Esophagus squamous epithelium (tissue), 5 donors: ENCODE results near the gene SPSB3. TPM values are rescaled to one million over a fixed set of nuclear protein-coding genes. Genes with fewer than 3 reads are reported as not detected.

Source experiments
- DNase-seq: peaks from one replicate; lab custom pipeline; 2025; lab: John Stamatoyannopoulos, UW
- H3K27ac ChIP-seq, 4 donors: fragments of 200-600 bp; sonication (generic); one replicate each; pipeline ENCODE4 v1.5.1; 2016 to 2019; ENCODE audit warnings: mild to moderate bottlenecking in 1 of 4
- H3K27me3 ChIP-seq, 4 donors: fragments of 200-600 bp; sonication (generic); 1 replicate in 3 of 4; 2 replicates in 1 of 4; pipeline versions ENCODE4 v1.5.1 to v1.6.0; 2017 to 2021; ENCODE audit warnings: antibody characterized with exemption in 1 of 4
- H3K36me3 ChIP-seq, 3 donors: fragments of 200-600 bp; sonication (generic); one replicate each; pipeline ENCODE4 v1.5.1; 2016 to 2019
- H3K4me1 ChIP-seq, 3 donors: fragments of 200-600 bp; sonication (generic); one replicate each; pipeline ENCODE4 v1.5.1; 2017 to 2019
- H3K4me3 ChIP-seq, 4 donors: fragments of 200-600 bp; sonication (generic); 1 replicate in 3 of 4; 2 replicates in 1 of 4; pipeline ENCODE4 v1.5.1; 2016 to 2019; ENCODE audit warnings: mild to moderate bottlenecking in 2 of 4, moderate library complexity in 1 of 4
- H3K9me3 ChIP-seq, 3 donors: fragments of 200-600 bp; sonication (generic); one replicate each; pipeline ENCODE4 v1.5.1; 2016 to 2019
- POLR2A ChIP-seq, 4 donors: fragments of 450-650 bp; IDR thresholded peaks; one replicate each; pipeline ENCODE4 v1.6.1; 2017; ENCODE audit warnings: antibody characterized with exemption in 4 of 4, mild to moderate bottlenecking in 4 of 4, moderate library complexity in 3 of 4
- WGBS, 2 donors: methylation state at CpG; one replicate each; pipeline ENCODE4 v1.1.5; 2018; 5-methylcytosine and 5-hydroxymethylcytosine counted together
- intact Hi-C: fragments of 100-400 bp; cut with DNase I; formaldehyde crosslinking; loops from one replicate; pipeline ENCODE4 v1.15.0; 2022
- total RNA-seq, 4 donors: library from RNA; depleted of rRNA; stranded (reverse); fragments of >200 nt; gene quantifications; one replicate each; pipeline ENCODE4 v1.1.0, GENCODE V29; 2016
- TF ChIP-seq, protein P1 (sequence below), 6 experiments: fragments of 450-650 bp in 4 of 6; fragments of 200-600 bp in 2 of 6; sonication (generic) in 2 of 6; IDR thresholded peaks; one replicate each; pipeline ENCODE4 v1.5.1; 2016 to 2019; ENCODE audit warnings: antibody characterized with exemption in 6 of 6, mild to moderate bottlenecking in 4 of 6, moderate library complexity in 4 of 6
- donor health status: DM: yes; HTN: yes; CAD: no.

SPSB3 gene
- total RNA-seq, 4 donors from 2014 or later = 27.8 to 84.5 (median 45.1) TPM

DNA sequence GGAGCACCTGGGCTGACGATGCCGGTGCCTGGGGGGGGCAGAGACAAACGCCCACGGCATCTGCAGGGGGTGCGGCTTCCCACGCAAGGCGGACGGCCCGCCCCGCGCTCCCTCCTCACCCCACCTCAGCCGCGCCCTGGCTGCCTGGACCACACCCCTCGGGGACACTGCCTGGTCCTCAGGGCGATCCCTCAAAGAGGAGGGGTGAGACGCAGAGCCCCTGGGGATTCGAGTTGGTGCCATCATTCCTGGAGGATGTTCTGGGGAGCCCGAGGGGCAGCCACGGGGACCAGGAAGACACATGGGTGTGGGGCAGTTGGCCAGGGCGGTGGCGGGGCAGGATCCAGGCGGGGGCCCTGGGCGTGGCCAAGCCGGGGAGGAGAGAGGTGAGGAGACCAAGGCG lies 7.3 kb upstream of the SPSB3 start:
- H3K36me3 ChIP-seq = peaks cover 0 to 78% (median 8%) of the 10 kb centered on the region in 3 donors
- DNase-seq = no peak
- H3K4me1 ChIP-seq = peaks cover 8 to 59% (median 16%) of the 10 kb centered on the region in 3 donors
- no peaks in the 10 kb centered on the region for H3K27me3 ChIP-seq
- peak overlapping the region in 1 of 4 donors; percentile 55 for H3K27ac ChIP-seq
- intact Hi-C loops = no loop called here
- H3K9me3 ChIP-seq = no peaks in the 10 kb centered on the region
- WGBS, 2 donors = 61 to 89% methylated on average over 3 to 9 of the region's 25 CpGs
- TF ChIP-seq POLR2A (IDR thresholded peaks at IDR 0.05) = no peak
- TF ChIP-seq, protein P1, sequence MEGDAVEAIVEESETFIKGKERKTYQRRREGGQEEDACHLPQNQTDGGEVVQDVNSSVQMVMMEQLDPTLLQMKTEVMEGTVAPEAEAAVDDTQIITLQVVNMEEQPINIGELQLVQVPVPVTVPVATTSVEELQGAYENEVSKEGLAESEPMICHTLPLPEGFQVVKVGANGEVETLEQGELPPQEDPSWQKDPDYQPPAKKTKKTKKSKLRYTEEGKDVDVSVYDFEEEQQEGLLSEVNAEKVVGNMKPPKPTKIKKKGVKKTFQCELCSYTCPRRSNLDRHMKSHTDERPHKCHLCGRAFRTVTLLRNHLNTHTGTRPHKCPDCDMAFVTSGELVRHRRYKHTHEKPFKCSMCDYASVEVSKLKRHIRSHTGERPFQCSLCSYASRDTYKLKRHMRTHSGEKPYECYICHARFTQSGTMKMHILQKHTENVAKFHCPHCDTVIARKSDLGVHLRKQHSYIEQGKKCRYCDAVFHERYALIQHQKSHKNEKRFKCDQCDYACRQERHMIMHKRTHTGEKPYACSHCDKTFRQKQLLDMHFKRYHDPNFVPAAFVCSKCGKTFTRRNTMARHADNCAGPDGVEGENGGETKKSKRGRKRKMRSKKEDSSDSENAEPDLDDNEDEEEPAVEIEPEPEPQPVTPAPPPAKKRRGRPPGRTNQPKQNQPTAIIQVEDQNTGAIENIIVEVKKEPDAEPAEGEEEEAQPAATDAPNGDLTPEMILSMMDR (IDR thresholded peaks at IDR 0.05) = no peak
- H3K4me3 ChIP-seq = no peak overlapping the region

GRCh38 chr16:1788708-1789100 lies 6.3 kb upstream of the SPSB3 start:
- 60% methylated on average over 2 of the region's 19 CpGs; no CpG with 5 or more reads in 1 of the 2 donors for WGBS, 2 donors
- H3K27ac ChIP-seq = peak overlapping the region in 2 of 4 donors; percentile 15 to 55
- H3K4me1 ChIP-seq = peaks cover 17 to 62% (median 26%) of the 10 kb centered on the region in 3 donors
- no peak for DNase-seq
- no peaks in the 10 kb centered on the region for H3K27me3 ChIP-seq
- intact Hi-C loops = no loop called here
- no peak overlapping the region for H3K4me3 ChIP-seq
- TF ChIP-seq POLR2A (IDR thresholded peaks at IDR 0.05) = no peak
- TF ChIP-seq, protein P1 (IDR thresholded peaks at IDR 0.05) = no peak
- H3K9me3 ChIP-seq = no peaks in the 10 kb centered on the region
- H3K36me3 ChIP-seq = peaks cover 0 to 78% (median 8%) of the 10 kb centered on the region in 3 donors

GRCh38 chr16:1788095-1788707 lies 5.8 kb upstream of the SPSB3 start:
- DNase-seq = no peak
- no peak overlapping the region for H3K4me3 ChIP-seq
- H3K36me3 ChIP-seq = peaks cover 0 to 78% (median 8%) of the 10 kb centered on the region in 3 donors
- intact Hi-C loops = no loop called here
- WGBS, 2 donors = 80 to 81% methylated on average over 1 to 7 of the region's 38 CpGs
- no peaks in the 10 kb centered on the region for H3K27me3 ChIP-seq
- peak overlapping the region in 2 of 4 donors; percentile 15 to 55 for H3K27ac ChIP-seq
- H3K4me1 ChIP-seq = peaks cover 20 to 62% (median 28%) of the 10 kb centered on the region in 3 donors
- TF ChIP-seq, protein P1 (IDR thresholded peaks at IDR 0.05) = no peak
- no peak for TF ChIP-seq POLR2A (IDR thresholded peaks at IDR 0.05)
- H3K9me3 ChIP-seq = no peaks in the 10 kb centered on the region

DNA sequence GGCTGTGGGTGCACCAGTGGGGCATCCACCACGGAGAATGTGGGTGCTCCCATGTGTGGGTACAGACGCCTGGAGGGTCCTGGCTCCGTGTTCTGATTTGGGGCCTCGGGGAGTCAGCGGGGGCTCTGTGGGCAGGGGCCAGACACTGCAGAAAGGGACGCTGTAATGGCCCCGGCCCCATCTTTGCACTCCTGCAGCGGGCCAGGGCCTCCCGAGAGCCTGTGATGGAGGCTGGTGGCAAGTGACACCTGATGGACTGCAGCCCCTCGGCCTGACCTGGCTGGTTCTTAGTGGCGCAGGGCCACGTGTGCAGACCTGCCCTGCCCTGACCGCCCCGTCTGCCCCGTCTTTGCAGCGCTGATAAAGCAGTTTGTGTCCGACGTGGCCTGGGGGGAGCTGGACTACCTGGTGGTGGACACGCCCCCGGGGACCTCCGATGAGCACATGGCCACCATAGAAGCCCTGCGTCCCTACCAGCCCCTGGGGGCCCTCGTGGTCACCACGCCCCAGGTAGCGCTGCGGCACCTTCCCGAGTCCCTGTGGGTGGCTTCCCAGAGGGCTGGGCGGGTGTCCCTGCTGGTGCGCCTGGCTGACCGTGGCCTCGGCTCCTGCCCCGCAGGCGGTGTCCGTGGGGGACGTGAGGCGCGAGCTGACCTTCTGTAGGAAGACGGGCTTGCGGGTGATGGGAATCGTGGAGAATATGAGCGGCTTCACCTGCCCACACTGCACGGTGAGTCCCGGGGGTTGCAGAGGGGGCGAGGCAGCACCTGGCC lies 5.1 kb upstream of the SPSB3 start:
- Histone ChIP-seq H3K4me3 (no peak overlapping the region), H3K4me1 (peaks cover 21 to 63% (median 28%) of the 10 kb centered on the region in 3 donors), H3K27me3 (no peaks in the 10 kb centered on the region), H3K36me3 (peaks cover 0 to 76% (median 8%) of the 10 kb centered on the region in 3 donors), H3K9me3 (no peaks in the 10 kb centered on the region), H3K27ac (no peak overlapping the region)
- DNase-seq = no peak
- TF ChIP-seq, protein P1 (IDR thresholded peaks at IDR 0.05) = no peak
- no peak for TF ChIP-seq POLR2A (IDR thresholded peaks at IDR 0.05)
- 94% methylated on average over 5 of the region's 44 CpGs; no CpG with 5 or more reads in 1 of the 2 donors for WGBS, 2 donors
- intact Hi-C loops = no loop called here

GRCh38 chr16:1787056-1787321 lies 4.6 kb upstream of the SPSB3 start:
- H3K36me3 ChIP-seq = peaks cover 0 to 71% (median 8%) of the 10 kb centered on the region in 3 donors

More at GRCh38 chr16:1787056-1787321, 4.6 kb upstream of the SPSB3 start:
- 81% methylated on average over 4 of the region's 6 CpGs; no CpG with 5 or more reads in 1 of the 2 donors for WGBS, 2 donors
- DNase-seq = no peak
- Histone ChIP-seq H3K4me1 (peaks cover 21 to 63% (median 28%) of the 10 kb centered on the region in 3 donors), H3K9me3 (no peaks in the 10 kb centered on the region), H3K27ac (no peak overlapping the region), H3K4me3 (no peak overlapping the region), H3K27me3 (no peaks in the 10 kb centered on the region)
- no peak for TF ChIP-seq POLR2A (IDR thresholded peaks at IDR 0.05)
- TF ChIP-seq, protein P1 (IDR thresholded peaks at IDR 0.05) = no peak
- intact Hi-C loops = no loop called here
